NCI-H146 (cell line): ENCODE measurements around the gene DRAM1.

Experiments used
- DNase-seq: peaks from one replicate; lab custom pipeline; 2025; lab: John Stamatoyannopoulos, UW

DRAM1 gene

GRCh38 chr12:101941306-101942249 lies 64.2 kb downstream of the DRAM1 start:
- no peak for DNase-seq

GRCh38 chr12:101942250-101942605 lies 64.8 kb downstream of the DRAM1 start:
- no peak for DNase-seq

GRCh38 chr12:101945369-101946232 lies 68.2 kb downstream of the DRAM1 start:
- DNase-seq: no peak

- DNase-seq: no peak
Observed at GRCh38 chr12:101946233-101946611, 68.8 kb downstream of the DRAM1 start.

- no peak for DNase-seq
Observed at GRCh38 chr12:101947316-101947715, 69.9 kb downstream of the DRAM1 start.

- no peak for DNase-seq
Observed at GRCh38 chr12:101948365-101948764, 71.0 kb downstream of the DRAM1 start.

- no peak for DNase-seq
Observed at GRCh38 chr12:101951002-101951670, 73.8 kb downstream of the DRAM1 start.

GRCh38 chr12:101954113-101954512 lies 76.7 kb downstream of the DRAM1 start:
- no peak for DNase-seq

GRCh38 chr12:101954676-101955075 lies 77.3 kb downstream of the DRAM1 start:
- no peak for DNase-seq

- no peak for DNase-seq
Observed at GRCh38 chr12:101957252-101957959, 80.0 kb downstream of the DRAM1 start.

GRCh38 chr12:101959607-101960006 lies 82.2 kb downstream of the DRAM1 start:
- DNase-seq: no peak

- no peak for DNase-seq
Observed at GRCh38 chr12:101962486-101962885, 85.1 kb downstream of the DRAM1 start.

- no peak for DNase-seq
Observed at GRCh38 chr12:101963697-101964096, 86.3 kb downstream of the DRAM1 start.

- no peak for DNase-seq
Observed at GRCh38 chr12:101966496-101966895, 89.1 kb downstream of the DRAM1 start.

- no peak for DNase-seq
Observed at GRCh38 chr12:101967506-101967905, 90.1 kb downstream of the DRAM1 start.

- DNase-seq: no peak
Observed at GRCh38 chr12:101968770-101969169, 91.4 kb downstream of the DRAM1 start.
